ENCODE measurements around the gene SIX4. TPM values are rescaled to one million over a fixed set of nuclear protein-coding genes. Genes with fewer than 3 reads are reported as not detected.
A peak's percentile ranks its signal among the peaks of the same experiment; 100 is the strongest.

SIX4 gene
- total RNA-seq, result under 1 TPM in 1 of 2 experiments, not detected in 1; 0.04 TPM

DNA sequence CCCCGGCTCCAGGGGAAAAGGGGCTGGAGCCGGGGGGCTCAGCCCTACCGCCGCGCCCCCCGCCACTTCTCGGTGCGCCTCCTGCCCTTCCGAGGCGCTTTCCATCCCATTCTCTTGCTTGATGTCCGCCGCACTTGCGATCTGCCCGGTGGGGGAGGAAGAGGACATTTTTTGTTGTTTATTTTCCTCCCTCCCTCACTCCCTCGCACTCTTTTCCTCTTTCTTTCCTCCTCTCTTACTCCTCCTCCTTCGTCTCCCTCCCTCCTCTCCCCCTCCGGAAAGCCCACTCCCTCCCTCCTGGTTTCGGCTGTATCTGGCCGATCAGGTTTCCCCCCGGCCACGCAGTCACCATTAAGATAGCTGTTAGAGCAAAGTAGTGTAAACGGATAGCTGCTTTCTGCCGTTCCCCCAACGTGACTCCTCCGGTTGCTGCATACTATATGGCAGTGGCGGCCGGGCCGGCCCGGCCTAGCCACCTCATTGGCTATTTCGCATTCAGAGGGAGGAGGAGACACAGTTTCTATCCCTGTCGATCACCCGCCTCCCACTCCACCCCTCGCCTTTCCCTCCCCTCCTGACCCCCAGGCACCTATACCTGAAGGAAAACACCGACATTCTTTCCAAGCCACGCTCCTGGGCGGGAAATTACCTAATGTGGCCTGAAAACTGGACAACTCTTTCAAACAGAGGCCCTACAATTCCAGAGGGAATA is at the start of gene SIX4:
TSS of gene SIX4 (minus strand) at position 445 of the 712 bp plus-strand sequence. CDS start at position 168, 277 bp downstream.
- Mint-ChIP-seq H3K27me3 (peaks cover 87% of the 10 kb centered on the region), H3K27ac (no peak within 1 kb of the TSS), H3K4me1 (peaks cover 15% of the 10 kb centered on the region), H3K9me3 (no peaks in the 10 kb centered on the region), H3K36me3 (no peaks in the 10 kb centered on the region), H3K4me3 (peak within 1 kb of the TSS; percentile 83)
- peak; percentile 3 for DNase-seq

GRCh38 chr14:60773558-60773957 is 49.4 kb upstream of the SIX4 start:
- Mint-ChIP-seq H3K27me3 (no peaks in the 10 kb centered on the region), H3K9me3 (no peaks in the 10 kb centered on the region), H3K4me1 (peaks cover 7% of the 10 kb centered on the region), H3K27ac (no peak overlapping the region), H3K4me3 (no peak overlapping the region), H3K36me3 (peaks cover 6% of the 10 kb centered on the region)
- no peak for DNase-seq

GRCh38 chr14:60771117-60771516 is 47.0 kb upstream of the SIX4 start:
- Mint-ChIP-seq H3K9me3 (no peaks in the 10 kb centered on the region), H3K27ac (no peak overlapping the region), H3K4me1 (peaks cover 9% of the 10 kb centered on the region), H3K36me3 (peaks cover 8% of the 10 kb centered on the region), H3K27me3 (no peaks in the 10 kb centered on the region), H3K4me3 (no peak overlapping the region)
- DNase-seq, result no peak

- peaks cover 9% of the 10 kb centered on the region for H3K4me1 Mint-ChIP-seq
- H3K36me3 Mint-ChIP-seq, result peaks cover 10% of the 10 kb centered on the region
- H3K27me3 Mint-ChIP-seq, result no peaks in the 10 kb centered on the region
- H3K27ac Mint-ChIP-seq, result no peak overlapping the region
- H3K9me3 Mint-ChIP-seq, result no peaks in the 10 kb centered on the region
- H3K4me3 Mint-ChIP-seq, result no peak overlapping the region
- DNase-seq, result no peak
Measured at GRCh38 chr14:60768602-60769001, 44.5 kb upstream of the SIX4 start.

GRCh38 chr14:60760644-60761364 is 36.7 kb upstream of the SIX4 start:
- H3K4me3 Mint-ChIP-seq, result no peak overlapping the region
- H3K36me3 Mint-ChIP-seq, result peaks cover 8% of the 10 kb centered on the region
- H3K4me1 Mint-ChIP-seq, result peaks cover 17% of the 10 kb centered on the region
- peaks cover 8% of the 10 kb centered on the region for H3K27me3 Mint-ChIP-seq
- no peaks in the 10 kb centered on the region for H3K9me3 Mint-ChIP-seq
- no peak overlapping the region for H3K27ac Mint-ChIP-seq
- DNase-seq, result no peak

GRCh38 chr14:60760209-60760608 is 36.1 kb upstream of the SIX4 start:
- peaks cover 17% of the 10 kb centered on the region for H3K4me1 Mint-ChIP-seq

DNA sequence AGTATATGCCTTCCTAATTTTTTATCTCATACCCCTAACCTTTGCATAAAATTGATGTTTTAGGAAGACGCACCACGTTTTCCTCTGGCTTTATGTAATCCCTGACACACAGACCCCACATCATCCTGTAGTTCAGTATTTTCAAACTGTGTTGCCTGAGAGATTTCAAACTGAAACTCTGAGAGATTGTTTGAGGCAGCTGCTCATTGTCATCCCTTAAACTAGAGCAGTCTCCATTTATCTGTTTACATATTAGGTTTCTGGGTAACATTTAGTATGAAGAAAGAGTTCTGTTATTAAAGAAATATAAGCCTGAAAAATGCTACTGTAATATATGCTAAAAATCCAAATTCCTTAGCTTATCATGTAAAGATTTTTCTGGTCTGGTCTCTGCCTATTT is 34.7 kb upstream of the SIX4 start:
- H3K36me3 Mint-ChIP-seq, result peaks cover 8% of the 10 kb centered on the region
- H3K27ac Mint-ChIP-seq, result no peak overlapping the region
- DNase-seq, result no peak
- peaks cover 22% of the 10 kb centered on the region for H3K4me1 Mint-ChIP-seq
- H3K27me3 Mint-ChIP-seq, result peaks cover 12% of the 10 kb centered on the region
- H3K4me3 Mint-ChIP-seq, result no peak overlapping the region
- no peaks in the 10 kb centered on the region for H3K9me3 Mint-ChIP-seq

More at GRCh38 chr14:60760209-60760608, 36.1 kb upstream of the SIX4 start:
- H3K9me3 Mint-ChIP-seq, result no peaks in the 10 kb centered on the region
- H3K27me3 Mint-ChIP-seq, result peaks cover 12% of the 10 kb centered on the region
- peaks cover 8% of the 10 kb centered on the region for H3K36me3 Mint-ChIP-seq
- H3K4me3 Mint-ChIP-seq, result no peak overlapping the region
- no peak overlapping the region for H3K27ac Mint-ChIP-seq
- no peak for DNase-seq

GRCh38 chr14:60757567-60758002 is 33.4 kb upstream of the SIX4 start:
- peaks cover 8% of the 10 kb centered on the region for H3K36me3 Mint-ChIP-seq
- H3K27me3 Mint-ChIP-seq, result peaks cover 12% of the 10 kb centered on the region
- no peak overlapping the region for H3K27ac Mint-ChIP-seq
- no peak for DNase-seq
- peaks cover 31% of the 10 kb centered on the region for H3K4me1 Mint-ChIP-seq
- H3K9me3 Mint-ChIP-seq, result no peaks in the 10 kb centered on the region
- no peak overlapping the region for H3K4me3 Mint-ChIP-seq

DNA sequence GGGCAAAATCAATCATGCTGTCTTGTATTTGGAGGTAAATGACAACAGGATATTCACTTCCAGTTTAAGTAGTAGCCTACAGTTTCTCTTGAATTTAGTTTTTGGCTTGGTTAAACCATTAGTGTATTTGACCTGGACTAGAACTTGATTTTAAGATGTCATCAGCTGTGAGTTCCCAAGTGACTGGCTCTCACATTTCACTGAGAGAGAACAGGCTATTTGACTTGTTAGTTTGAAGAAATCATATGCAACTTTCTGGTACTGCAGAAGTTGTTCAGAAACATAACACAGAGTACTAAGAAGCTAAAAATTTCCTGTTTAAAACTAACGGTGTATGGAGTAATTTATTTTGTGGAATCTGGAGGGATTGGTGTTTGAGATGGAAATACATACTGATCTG is 32.7 kb upstream of the SIX4 start:
- peaks cover 8% of the 10 kb centered on the region for H3K36me3 Mint-ChIP-seq
- DNase-seq, result no peak
- H3K4me1 Mint-ChIP-seq, result peaks cover 34% of the 10 kb centered on the region
- H3K4me3 Mint-ChIP-seq, result no peak overlapping the region
- peaks cover 12% of the 10 kb centered on the region for H3K27me3 Mint-ChIP-seq
- no peak overlapping the region for H3K27ac Mint-ChIP-seq
- no peaks in the 10 kb centered on the region for H3K9me3 Mint-ChIP-seq

GRCh38 chr14:60753264-60754119 is 29.3 kb upstream of the SIX4 start:
- Mint-ChIP-seq H3K36me3 (peaks cover 6% of the 10 kb centered on the region), H3K4me3 (peak overlapping the region; percentile 26), H3K9me3 (no peaks in the 10 kb centered on the region), H3K4me1 (peaks cover 29% of the 10 kb centered on the region), H3K27ac (peak overlapping the region; percentile 77), H3K27me3 (peaks cover 16% of the 10 kb centered on the region)
- peak; percentile 57 for DNase-seq

- peaks cover 26% of the 10 kb centered on the region for H3K36me3 Mint-ChIP-seq
- no peak overlapping the region for H3K4me3 Mint-ChIP-seq
- H3K4me1 Mint-ChIP-seq, result peaks cover 2% of the 10 kb centered on the region
- no peak for DNase-seq
- H3K27ac Mint-ChIP-seq, result no peak overlapping the region
- H3K27me3 Mint-ChIP-seq, result no peaks in the 10 kb centered on the region
- H3K9me3 Mint-ChIP-seq, result peaks cover 15% of the 10 kb centered on the region
Measured at GRCh38 chr14:60744566-60744965, 20.4 kb upstream of the SIX4 start.

GRCh38 chr14:60738843-60739508 is 14.8 kb upstream of the SIX4 start:
- H3K4me1 Mint-ChIP-seq, result peaks cover 18% of the 10 kb centered on the region
- H3K27me3 Mint-ChIP-seq, result no peaks in the 10 kb centered on the region
- H3K27ac Mint-ChIP-seq, result no peak overlapping the region
- DNase-seq, result no peak
- no peak overlapping the region for H3K4me3 Mint-ChIP-seq
- peaks cover 12% of the 10 kb centered on the region for H3K9me3 Mint-ChIP-seq
- H3K36me3 Mint-ChIP-seq, result peaks cover 18% of the 10 kb centered on the region

GRCh38 chr14:60736494-60736893 is 12.3 kb upstream of the SIX4 start:
- H3K4me3 Mint-ChIP-seq, result no peak overlapping the region
- peaks cover 7% of the 10 kb centered on the region for H3K27me3 Mint-ChIP-seq
- H3K36me3 Mint-ChIP-seq, result peaks cover 3% of the 10 kb centered on the region
- no peaks in the 10 kb centered on the region for H3K9me3 Mint-ChIP-seq
- H3K4me1 Mint-ChIP-seq, result peaks cover 18% of the 10 kb centered on the region
- no peak for DNase-seq
- no peak overlapping the region for H3K27ac Mint-ChIP-seq

GRCh38 chr14:60735416-60735815 is 11.3 kb upstream of the SIX4 start:
- Mint-ChIP-seq H3K4me1 (peaks cover 16% of the 10 kb centered on the region), H3K36me3 (peaks cover 3% of the 10 kb centered on the region), H3K9me3 (peaks cover 2% of the 10 kb centered on the region), H3K4me3 (peak overlapping the region; percentile 99), H3K27me3 (peaks cover 14% of the 10 kb centered on the region), H3K27ac (no peak overlapping the region)
- no peak for DNase-seq
